Measurements from ENCODE around the gene DNAJA1. TPM values are rescaled to one million over a fixed set of nuclear protein-coding genes. Genes with fewer than 3 reads are reported as not detected.
"Not testable (repeated sequence)": the region's sequence is repeated elsewhere in the genome, so short reads cannot be mapped to it uniquely, and the experiment has no call there.

The DNAJA1 gene
- total and polyA plus RNA-seq, 10 donors = 25.8 to 113 (median 76.8) TPM

GRCh38 chr9:32991897-32992594, 33.0 kb upstream of the DNAJA1 start:
- no peak for TF ChIP-seq POLR2A (IDR thresholded peaks at IDR 0.05)
- TF ChIP-seq POLR2AphosphoS5 (IDR thresholded peaks at IDR 0.05) = no peak
- TF ChIP-seq CTCF (IDR thresholded peaks at IDR 0.05 in 8 of 11, conservative IDR thresholded peaks at IDR 0.05 in 3 of 11) = no peak
- Histone ChIP-seq H3K9me3 (no peaks in the 10 kb centered on the region), H3K4me3 (no peak overlapping the region), H3K27me3 (replicated peaks in 1 of 7) (no peaks in the 10 kb centered on the region), H3K27ac (no peak overlapping the region), H3K4me1 (peaks cover 0 to 23% (median 8%) of the 10 kb centered on the region in 6 donors), H3K36me3 (peaks cover 0 to 94% (median 48%) of the 10 kb centered on the region in 6 donors)
- DNase-seq = no peak
- 87 to 92% (median 90%) methylated on average over 6 of the region's 6 CpGs for WGBS, 5 donors
- intact Hi-C loops (cut with DNase I; ENCODE audit: low total_unique reads) = no loop called here

- DNase-seq = no peak
- Histone ChIP-seq H3K4me3 (no peak overlapping the region), H3K27me3 (replicated peaks in 1 of 7) (no peaks in the 10 kb centered on the region), H3K27ac (no peak overlapping the region), H3K36me3 (peaks cover 0 to 94% (median 44%) of the 10 kb centered on the region in 6 donors), H3K4me1 (peaks cover 0 to 25% (median 8%) of the 10 kb centered on the region in 6 donors), H3K9me3 (no peaks in the 10 kb centered on the region)
- intact Hi-C loops (cut with DNase I; ENCODE audit: low total_unique reads) = no loop called here
- TF ChIP-seq POLR2AphosphoS5 (IDR thresholded peaks at IDR 0.05) (no peak), POLR2A (IDR thresholded peaks at IDR 0.05) (no peak), CTCF (IDR thresholded peaks at IDR 0.05 in 8 of 11, conservative IDR thresholded peaks at IDR 0.05 in 3 of 11) (no peak)
- 74 to 85% (median 78%) methylated on average over 3 of the region's 3 CpGs for WGBS, 5 donors
These were observed 32.4 kb upstream of the DNAJA1 start for GRCh38 chr9:32992595-32993238.

GRCh38 chr9:33000682-33001055, 24.4 kb upstream of the DNAJA1 start:
- peaks cover 4 to 43% (median 25%) of the 10 kb centered on the region in 6 donors for H3K4me1 ChIP-seq
- WGBS, 5 donors = 8 to 14% (median 10%) methylated on average over 9 to 12 of the region's 12 CpGs
- H3K9me3 ChIP-seq; intact Hi-C loops (cut with DNase I; ENCODE audit: low total_unique reads); H3K27me3 ChIP-seq (replicated peaks in 1 of 7); DNase-seq: not testable (repeated sequence)
- peak overlapping the region; percentile 84 to 94 (median 94) for H3K27ac ChIP-seq
- H3K36me3 ChIP-seq = peaks cover 0 to 26% (median 16%) of the 10 kb centered on the region in 6 donors
- peak overlapping the region; percentile 60 to 92 (median 77) for H3K4me3 ChIP-seq

GRCh38 chr9:33005335-33005734, 19.7 kb upstream of the DNAJA1 start:
- intact Hi-C loops (cut with DNase I; ENCODE audit: low total_unique reads); H3K9me3 ChIP-seq; H3K27ac ChIP-seq; DNase-seq; H3K4me3 ChIP-seq; H3K36me3 ChIP-seq; H3K27me3 ChIP-seq (replicated peaks in 1 of 7): not testable (repeated sequence)
- H3K4me1 ChIP-seq = peaks cover 4 to 19% (median 14%) of the 10 kb centered on the region in 6 donors

GRCh38 chr9:33007755-33008154, 17.3 kb upstream of the DNAJA1 start:
- Histone ChIP-seq H3K27me3 (replicated peaks in 1 of 7) (no peaks in the 10 kb centered on the region), H3K36me3 (no peaks in the 10 kb centered on the region), H3K4me1 (peaks cover 0 to under 1% (median 0%) of the 10 kb centered on the region in 6 donors), H3K9me3 (no peaks in the 10 kb centered on the region), H3K4me3 (no peak overlapping the region), H3K27ac (no peak overlapping the region)
- intact Hi-C loops (cut with DNase I; ENCODE audit: low total_unique reads) = no loop called here
- no peak for TF ChIP-seq CTCF (IDR thresholded peaks at IDR 0.05 in 8 of 11, conservative IDR thresholded peaks at IDR 0.05 in 3 of 11)
- no peak for TF ChIP-seq POLR2AphosphoS5 (IDR thresholded peaks at IDR 0.05)
- no peak for TF ChIP-seq POLR2A (IDR thresholded peaks at IDR 0.05)
- DNase-seq = no peak
- 78 to 94% (median 86%) methylated on average over 4 of the region's 4 CpGs for WGBS, 5 donors

All from spleen (tissue), 11 donors.